GM10266 (cell line): ENCODE measurements around the gene ADAMTS8.

ENCODE experiments used
- DNase-seq: peaks from one replicate; pipeline ENCODE4 v3.0.0; 2012; ENCODE audit errors: extremely low spot score
- CTCF ChIP-seq: IDR thresholded peaks from 2 replicates; pipeline ENCODE4 v1.5.1; 2012; ENCODE audit warnings: mild to moderate bottlenecking, low read depth; ENCODE audit not compliant: control insufficient read depth, insufficient read depth; ENCODE audit errors: missing control alignments

Gene ADAMTS8

GRCh38 chr11:130402570-130402969 is 25.8 kb downstream of the ADAMTS8 start:
- TF ChIP-seq CTCF: no peak
- no peak for DNase-seq

DNA sequence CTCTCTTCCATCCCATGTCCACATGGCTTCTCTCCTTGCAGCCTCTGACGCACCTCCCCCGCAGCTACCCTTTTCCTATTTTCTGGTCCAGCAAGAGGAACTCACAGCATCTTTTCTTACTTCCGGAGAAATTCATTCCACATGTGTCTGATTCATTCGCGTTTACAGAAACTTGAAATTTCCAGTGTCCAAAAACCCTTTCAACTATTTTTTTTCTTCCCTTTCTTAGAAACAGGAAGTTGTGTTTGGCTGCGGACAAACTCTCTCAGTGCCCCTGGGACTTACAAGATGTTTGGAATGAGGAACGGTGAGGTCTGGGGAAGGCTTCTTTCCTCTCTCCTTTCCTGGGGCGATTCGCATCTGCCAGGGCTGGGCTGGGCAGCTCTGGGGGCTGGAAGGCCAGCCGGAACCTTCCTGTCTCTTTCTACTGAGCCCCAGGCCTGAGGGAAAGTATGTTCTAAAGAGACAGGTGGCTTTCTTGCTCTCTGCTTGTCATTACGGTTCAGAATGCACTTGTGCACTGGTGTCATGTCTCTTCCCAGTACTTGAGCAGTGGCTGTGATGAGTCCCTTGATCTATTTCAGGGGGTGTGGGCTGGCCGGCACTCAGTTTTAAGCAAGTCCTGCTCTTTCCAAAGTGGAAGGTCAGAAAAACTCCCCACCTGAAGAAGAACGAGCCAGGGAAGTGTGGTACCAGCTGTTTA is 27.5 kb downstream of the ADAMTS8 start:
- no peak for DNase-seq
- no peak for TF ChIP-seq CTCF

DNA sequence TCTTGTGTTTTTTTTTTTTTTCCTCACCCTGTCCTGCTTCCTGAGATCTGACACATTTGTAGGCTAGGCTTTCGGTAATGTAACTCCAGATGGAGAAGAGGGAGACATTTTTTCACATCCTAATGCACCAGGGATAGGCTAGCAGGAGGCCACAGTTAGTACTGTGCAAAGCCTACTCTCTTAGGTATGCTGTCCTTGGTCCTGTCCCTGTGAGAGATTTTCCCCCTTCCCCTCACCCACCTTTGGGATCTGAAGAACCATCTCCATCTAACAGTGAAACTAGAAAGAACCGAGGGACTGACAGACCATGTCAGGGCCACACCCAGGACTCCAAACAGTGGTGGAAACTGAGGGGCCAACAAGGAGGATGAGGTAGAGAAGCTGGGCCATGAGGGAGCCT is 29.2 kb downstream of the ADAMTS8 start:
- no peak for DNase-seq
- no peak for TF ChIP-seq CTCF

- no peak for DNase-seq
- TF ChIP-seq CTCF: no peak
Observed at GRCh38 chr11:130397780-130398179, 30.6 kb downstream of the ADAMTS8 start.

DNA sequence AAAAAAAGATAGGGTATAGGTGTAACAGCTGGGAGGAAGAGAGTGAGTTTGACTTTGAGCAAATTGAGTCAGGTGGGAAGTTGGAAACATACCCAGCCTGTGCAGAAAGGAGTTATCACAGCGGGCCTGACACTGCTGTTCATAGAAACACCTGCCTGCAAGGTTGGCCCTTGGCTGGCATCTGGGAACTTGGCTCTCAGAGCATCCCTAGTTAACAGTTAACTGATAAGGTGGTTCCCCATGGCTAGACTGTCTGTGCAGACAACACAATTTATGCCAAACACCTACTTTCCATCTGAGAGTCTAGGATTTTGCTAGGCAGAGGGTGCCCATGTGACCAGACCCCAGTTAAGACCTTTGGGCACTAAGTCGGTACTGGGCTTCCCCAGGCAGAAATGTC is 31.4 kb downstream of the ADAMTS8 start:
- TF ChIP-seq CTCF: no peak
- DNase-seq: no peak

DNA sequence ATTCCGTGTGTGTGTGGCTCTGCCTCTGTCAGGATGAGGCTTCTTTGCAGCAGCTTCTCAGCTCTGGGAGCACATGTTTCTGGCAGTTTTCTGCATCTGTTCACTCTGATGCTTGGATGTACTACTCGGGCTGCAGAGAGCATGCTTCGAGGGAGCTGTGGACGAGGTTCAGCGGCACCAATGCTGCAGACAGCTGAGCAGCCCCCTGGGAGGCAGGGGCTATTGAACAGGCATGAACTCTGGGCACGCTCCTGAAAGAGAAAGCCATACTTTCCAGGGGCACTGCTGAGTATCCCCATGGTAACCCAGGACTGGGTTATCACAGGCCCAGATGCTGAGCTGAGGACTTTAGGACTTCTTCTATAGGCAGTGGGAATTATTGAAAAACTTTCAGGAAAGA is 33.8 kb downstream of the ADAMTS8 start:
- DNase-seq: no peak
- TF ChIP-seq CTCF: no peak

DNA sequence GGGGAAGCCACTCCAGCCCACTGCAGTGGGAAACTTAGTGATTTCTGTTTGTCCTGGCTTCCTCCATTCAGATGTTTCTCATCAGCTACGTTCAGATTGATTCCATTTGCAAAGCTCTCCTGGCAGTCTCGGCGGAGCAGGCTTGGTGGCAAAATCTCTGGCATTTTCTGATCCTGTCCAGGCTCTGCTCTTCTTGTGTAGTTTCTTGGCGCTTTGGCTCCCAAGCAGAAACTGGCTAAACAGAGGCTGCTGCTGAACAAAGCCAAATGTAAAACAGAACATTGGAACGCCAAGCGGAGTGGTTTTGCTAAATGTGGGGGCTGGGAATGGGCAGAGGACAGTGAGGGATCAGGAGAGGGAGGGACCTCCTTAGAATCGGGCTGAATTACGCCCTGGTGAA is 36.7 kb downstream of the ADAMTS8 start:
- DNase-seq: no peak
- no peak for TF ChIP-seq CTCF
